HG03135 (cell line): Measurements from ENCODE around the gene SS18L1.

Experiments used
- ATAC-seq: cut with Tn5 transposase; IDR thresholded peaks from one replicate; pipeline ENCODE4 v1.9.1; 2021; ENCODE audit warnings: mild to moderate bottlenecking, moderate library complexity; ENCODE audit not compliant: unreplicated experiment

Gene SS18L1

DNA sequence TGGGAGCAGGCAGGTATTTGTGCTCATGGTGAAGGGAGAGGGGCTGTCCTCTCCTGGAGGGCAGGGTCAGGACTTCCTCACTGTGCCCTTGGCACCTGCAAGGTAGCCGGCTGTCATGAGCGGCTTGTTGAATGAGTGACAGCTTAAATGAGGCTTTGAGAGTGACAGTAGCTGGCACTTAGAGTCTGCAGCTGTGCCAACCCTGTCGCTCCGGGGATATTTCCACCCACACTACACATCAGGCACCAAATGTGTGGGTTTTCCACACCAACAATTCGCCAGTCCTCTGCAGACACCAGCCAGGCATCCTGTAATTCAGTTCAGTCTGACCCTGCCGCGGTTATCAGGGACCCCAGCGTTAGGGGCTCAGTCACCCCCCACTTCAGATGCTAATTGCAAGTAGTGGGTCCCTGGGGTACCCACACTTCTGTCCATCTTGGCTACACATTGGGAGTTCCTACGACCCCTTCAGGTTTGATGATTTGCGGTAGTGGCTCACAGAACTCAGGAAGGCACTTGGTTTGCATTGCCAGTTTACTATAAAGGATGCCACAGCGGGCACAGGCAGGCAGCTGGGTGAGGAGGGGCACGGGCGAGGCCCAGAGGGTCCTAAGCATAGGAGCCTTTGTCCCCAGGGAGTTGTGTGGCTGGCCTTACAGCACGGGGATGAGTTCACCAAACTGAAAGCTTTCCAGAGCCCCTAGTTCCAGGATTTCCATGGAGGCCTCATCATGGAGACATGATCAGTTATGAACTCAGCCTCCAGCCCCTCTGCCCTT, 48.4 kb downstream of the SS18L1 start:
- ATAC-seq, result no peak

DNA sequence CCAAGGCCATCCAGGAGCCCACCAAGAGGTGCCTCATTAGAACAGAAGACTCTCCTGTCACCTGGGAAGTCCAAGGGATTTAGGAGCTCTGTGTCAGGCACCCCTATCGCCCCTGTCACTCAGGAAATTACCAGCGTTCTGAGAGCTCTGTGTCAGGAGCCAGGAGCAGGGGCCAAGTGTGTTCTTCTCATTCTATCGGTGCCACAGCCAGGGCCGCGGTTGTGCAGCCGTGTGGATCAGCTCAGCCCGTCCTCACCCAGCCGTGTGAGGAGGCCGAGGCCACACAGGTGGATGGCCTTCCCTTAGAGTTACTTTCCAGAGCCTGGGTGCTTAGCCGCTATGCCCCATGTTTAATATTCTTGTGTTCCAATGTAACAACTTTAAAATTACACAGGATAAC, 49.1 kb downstream of the SS18L1 start:
- no peak for ATAC-seq

DNA sequence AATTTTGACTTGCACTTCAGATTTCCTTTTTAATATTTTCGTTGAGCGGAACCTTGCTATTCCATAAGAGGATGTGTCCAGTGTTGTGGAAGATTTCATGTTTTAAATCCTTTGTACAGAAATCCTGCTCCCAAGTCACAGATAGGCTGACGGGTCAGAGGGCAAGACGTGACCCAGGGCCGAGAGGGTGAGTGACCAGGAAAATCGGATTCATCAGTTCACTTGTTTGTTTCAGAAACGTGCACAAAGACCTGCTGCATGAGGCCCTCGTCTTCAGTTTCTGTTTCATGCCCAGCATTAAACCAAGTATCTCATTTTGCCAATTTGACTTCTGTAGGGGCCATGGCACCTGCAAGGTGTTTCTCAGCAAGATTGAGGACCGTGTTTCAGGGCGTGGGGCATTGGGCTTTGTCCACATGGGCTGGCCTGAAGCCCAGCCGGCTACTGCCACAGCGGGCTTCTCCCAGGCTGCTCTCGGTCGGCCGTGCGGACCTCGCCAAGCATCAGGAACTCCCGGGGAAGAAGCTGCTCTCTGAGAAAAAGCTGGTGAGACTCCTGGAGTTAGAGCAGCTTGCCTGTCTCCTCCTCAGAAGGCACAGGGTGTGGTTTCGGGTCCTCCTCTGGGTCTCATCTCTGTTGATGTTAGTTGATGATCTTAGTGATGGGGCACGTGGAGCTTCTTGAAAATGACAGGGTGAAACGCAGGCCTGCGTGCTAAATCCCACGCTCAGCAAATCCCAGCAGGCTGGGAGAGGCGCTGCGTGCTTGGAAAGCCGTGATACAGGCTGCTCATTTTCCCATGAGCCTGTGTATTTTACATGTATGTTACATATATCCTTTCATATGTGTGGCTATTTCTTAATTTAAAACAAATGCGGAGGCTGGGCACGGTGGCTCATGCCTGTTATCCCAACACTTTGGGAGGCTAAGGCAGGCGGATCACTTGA, 49.8 kb downstream of the SS18L1 start:
- no peak for ATAC-seq

DNA sequence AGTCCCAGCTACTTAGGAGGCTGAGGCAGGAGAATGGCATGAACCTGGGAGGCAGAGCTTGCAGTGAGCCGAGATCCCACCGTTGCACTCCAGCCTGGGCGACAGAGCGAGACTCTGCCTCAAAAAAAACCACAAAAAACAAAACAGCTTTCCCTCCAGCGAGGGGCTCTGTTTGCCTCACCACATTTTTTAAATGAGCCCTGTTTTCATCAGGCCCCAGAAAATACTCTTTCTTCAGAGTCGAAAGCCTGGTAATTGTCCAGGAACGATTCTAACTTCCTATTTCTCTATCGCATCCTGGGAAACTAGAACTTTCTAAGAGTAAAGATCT, 51.5 kb downstream of the SS18L1 start:
- ATAC-seq, result no peak

DNA sequence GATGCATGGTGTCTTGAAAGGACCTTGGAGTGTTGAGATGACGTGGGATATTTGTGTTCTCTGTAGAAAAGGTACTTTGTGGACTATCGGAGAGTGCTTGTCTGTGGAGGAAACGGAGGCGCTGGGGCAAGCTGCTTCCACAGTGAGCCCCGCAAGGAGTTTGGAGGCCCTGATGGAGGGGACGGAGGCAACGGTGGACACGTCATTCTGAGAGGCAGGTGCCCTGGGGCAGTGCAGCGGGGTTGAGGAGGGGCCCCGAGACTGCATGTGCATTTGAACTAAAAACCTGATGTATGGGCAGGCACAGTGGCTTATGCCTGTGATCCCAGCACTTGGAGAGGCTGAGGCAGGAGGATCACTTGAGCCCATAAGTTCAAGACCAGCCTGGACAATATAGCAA, 52.2 kb downstream of the SS18L1 start:
- no peak for ATAC-seq

- ATAC-seq, result no peak
These were observed 52.7 kb downstream of the SS18L1 start for GRCh38 chr20:62196286-62196685.

DNA sequence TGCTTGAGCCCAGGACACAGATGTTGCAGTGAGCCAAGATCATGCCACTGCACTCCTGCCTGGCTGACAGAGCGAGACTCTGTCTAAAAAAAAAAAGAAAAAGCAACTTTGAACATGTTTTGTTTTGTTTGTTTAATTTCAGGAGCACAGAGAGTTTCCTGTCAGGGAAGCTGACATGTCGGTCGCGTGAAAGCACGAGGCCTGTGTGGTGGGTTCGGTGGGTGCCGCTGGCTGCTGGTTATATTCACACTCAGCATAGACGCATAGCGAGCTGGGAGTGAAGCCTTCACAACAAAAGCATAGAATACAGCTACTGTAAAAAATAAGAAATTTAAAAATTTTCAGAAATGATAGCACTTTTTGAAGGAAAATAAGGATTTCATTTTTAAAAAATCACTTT, 53.7 kb downstream of the SS18L1 start:
- no peak for ATAC-seq

GRCh38 chr20:62197801-62198200, 54.2 kb downstream of the SS18L1 start:
- no peak for ATAC-seq

DNA sequence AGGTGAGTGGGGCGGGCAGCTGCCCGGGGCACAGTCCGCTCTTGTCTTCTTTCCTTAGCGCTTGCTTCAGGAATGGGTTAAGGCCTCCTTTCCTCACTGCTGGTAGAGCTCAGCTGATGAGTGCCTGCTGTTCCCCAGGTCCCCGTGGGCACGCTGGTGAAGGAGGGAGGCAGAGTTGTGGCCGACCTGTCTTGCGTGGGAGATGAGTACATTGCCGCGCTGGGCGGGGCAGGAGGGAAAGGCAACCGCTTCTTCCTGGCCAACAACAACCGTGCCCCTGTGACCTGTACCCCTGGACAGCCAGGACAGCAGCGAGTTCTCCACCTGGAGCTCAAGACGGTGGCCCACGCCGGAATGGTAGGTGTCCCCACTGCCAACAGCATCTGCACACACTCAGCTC, 54.9 kb downstream of the SS18L1 start:
- ATAC-seq, result no peak

- no peak for ATAC-seq
These were observed 55.4 kb downstream of the SS18L1 start for GRCh38 chr20:62198931-62199330.

- ATAC-seq, result no peak
These were observed 57.1 kb downstream of the SS18L1 start for GRCh38 chr20:62200491-62201172.

DNA sequence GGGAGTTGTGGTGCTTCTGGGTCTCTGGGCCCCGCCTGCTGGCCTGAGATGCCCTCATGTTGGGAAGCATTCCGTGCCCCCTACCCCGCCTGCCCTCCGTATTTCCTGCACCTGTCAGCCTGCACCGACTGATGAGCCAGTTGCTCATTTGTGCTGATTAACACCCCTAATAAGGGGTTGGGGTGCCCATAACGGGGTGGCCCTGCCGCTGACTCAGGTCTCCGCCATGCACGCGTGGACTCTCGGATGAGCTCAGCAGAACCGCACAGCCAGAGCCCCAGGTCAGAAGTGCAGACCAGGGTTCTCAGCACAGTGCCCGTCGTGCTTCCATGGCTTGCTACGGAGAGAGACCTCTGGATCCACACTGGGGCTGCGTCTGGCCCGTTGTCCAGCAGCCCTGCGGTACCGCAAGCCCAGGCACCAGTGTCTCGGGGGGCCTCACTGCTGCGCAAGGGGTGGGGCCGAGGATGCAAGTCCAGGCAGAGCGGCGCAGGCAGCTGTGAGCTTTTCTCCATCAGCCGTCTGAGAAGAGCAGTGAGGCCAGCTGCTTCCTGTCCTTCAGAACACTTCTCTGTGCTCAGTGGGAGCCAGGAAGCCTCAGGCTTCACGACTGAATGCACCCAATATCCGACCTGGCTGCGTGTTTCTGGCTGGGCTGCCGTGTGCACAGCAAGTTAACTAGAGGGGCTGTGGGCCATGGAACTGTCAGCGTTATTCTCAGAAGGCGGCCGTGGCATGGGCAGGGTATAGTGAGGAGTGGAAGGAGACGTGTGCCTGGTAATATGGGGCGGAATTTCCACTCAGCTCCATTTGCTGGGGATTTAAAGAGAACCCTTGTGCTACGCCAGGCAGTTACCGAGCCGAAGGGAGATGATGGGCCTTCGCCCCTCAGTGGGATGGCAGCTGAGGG, 57.9 kb downstream of the SS18L1 start:
- peak; percentile 58 for ATAC-seq

DNA sequence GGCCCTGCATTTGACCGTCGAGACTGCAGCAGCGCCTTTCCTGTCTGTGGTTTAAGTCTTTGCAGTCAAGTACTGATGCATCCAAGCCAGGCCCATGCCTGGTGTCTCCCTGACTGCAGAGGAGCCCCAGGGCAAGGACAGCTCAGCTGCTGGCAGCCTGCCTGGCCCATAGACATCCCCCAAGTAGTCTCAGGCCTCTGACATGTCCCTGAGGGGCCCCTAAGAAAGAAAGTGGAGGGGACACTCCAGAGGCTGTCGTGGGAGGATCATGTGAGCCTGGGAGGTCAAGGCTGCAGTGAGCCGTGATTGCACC, 58.5 kb downstream of the SS18L1 start:
- no peak for ATAC-seq

GRCh38 chr20:62202676-62203377, 59.3 kb downstream of the SS18L1 start:
- no peak for ATAC-seq

DNA sequence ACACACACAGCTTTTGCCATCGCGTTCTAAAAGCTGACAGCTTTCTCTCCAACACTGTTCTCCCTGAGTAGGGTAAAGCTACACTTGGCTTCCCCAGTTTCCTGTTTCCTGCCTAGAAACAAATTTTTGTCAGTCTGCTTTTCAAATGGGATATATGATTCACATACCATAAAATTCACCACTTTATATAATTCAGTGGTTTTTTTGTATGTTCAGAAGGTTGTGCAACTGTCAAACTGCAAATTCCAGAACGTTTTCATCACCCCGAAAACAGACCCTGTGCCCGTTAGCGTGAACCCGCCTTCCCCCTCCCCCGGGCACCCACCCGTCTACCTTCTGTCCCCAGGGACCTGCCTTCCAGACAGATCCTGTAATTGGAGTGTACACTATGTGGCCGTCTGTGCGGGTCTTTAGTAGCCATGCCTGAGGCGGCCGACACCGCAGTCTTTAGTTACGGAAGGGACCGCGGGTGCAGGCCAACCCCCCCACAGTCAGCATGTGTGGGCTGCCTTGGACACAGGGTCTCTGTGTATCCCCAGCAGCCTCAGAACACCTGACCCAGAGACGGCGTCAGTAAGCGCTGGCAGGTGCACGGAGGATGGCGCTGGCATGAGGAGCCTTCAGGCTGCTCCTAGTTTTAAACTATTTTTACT, 59.9 kb downstream of the SS18L1 start:
- no peak for ATAC-seq

DNA sequence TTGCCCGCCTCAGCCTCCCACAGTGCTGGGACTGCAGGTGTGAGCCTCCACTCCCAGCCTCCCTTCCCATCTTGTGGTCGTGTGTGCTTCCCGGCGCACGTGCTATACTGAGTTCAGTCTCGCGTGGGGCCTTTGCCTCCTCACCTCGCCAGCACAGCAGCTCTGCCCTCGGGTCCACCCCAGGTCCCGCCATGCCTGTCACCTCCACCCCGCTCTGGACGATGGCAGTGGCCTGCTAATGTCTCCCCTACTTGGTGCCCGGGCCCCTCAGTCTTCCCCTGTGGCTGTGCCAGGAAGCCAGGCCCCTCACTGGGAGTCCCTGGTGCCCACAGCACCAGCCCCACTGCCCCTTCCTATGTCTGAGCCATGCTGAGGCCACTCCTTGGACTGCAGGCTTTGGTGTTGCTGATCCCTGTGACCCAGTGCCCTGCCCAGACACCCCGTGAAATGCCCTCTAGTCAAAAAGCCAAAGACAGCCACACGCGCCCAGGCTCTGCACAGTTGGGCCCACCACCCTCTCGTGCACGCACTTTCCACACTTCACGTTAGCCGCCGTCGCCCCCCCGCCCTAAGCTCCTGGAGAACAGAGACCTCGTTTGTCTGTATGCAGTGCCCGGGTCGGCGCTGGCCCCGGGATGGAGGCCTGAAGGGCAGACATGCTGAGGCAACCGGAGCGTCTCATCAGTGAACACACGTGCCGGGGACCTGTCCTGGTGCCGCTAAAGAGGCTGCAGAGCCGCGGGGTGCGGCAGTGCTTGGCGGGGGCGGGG, 62.2 kb downstream of the SS18L1 start:
- ATAC-seq, result no peak

GRCh38 chr20:62206388-62206775, 62.8 kb downstream of the SS18L1 start:
- no peak for ATAC-seq

DNA sequence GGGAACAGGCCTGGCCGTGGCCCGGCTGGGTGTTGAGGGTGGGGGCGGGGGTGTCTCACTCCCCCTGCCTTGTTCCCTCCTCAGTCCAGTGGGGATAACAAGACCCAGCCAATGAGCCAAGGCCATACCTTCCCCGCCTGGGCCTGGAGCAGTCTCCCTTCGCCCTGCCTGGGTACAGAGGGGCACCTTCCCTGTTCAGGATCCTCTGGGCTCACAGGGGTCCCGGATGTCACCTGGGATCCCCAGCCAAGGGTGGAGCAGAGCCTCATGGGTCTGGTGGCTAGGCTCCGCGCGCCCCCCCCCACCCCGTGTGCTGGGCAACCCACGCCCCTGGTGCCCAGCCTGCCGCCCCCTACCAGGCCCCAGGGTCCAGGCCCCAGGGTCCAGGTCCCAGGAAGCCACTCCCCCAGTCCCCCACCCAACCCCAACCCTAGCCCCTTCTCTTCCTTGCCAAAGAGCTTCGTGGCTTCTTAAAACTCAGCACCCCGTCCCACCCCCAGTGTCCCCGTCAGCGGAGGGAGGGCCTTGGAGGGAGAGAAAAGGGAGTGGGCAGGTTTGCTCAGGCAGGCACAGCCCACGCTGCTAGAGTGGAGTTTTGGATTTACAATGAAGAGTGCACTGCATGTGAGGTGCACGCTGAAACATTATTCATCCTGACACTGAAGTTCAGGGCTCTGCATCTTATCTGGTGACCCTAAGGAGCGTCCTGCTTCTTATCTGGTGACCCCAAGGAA, 64.7 kb downstream of the SS18L1 start:
- ATAC-seq, result no peak
